OCI-LY7 (cell line): ENCODE measurements around the gene HIVEP3. TPM values are rescaled to one million over a fixed set of nuclear protein-coding genes. Genes with fewer than 3 reads are reported as not detected.
"Not testable (repeated sequence)": the region's sequence is repeated elsewhere in the genome, so short reads cannot be mapped to it uniquely, and the experiment has no call there.

ENCODE experiments used
- BruUV-seq: library from RNA; stranded (reverse); fragments of 400-500 nt; replicated peaks from 2 replicates; lab custom pipeline; 2021; lab: Mats Ljungman, UMichigan
- CTCF ChIA-PET: fragments of 300-600 bp; sonication (Branson Sonifier 250); formaldehyde crosslinking; loops from one replicate; lab custom pipeline; 2022; ENCODE audit warnings: antibody characterized with exemption; ENCODE audit not compliant: unreplicated experiment; lab: Charles Lee
- POLR2A ChIA-PET: fragments of 300-600 bp; sonication (Branson Sonifier 250); formaldehyde crosslinking; loops from one replicate; lab custom pipeline; 2022; ENCODE audit warnings: antibody characterized with exemption; lab: Charles Lee
- DNase-seq: peaks from one replicate; pipeline ENCODE4 v3.0.0-alpha.2; 2015; ENCODE audit warnings: low spot score
- H2AFZ ChIP-seq: fragments of 200-600 bp; sonication (generic), shearing (Covaris generic); 2 replicates; pipeline ENCODE4 v1.6.1; 2014; ENCODE audit warnings: mild to moderate bottlenecking, antibody characterized with exemption, low read length, moderate library complexity
- H3K27ac ChIP-seq: fragments of 200-600 bp; sonication (generic); 2 replicates; pipeline ENCODE4 v1.5.1; 2014; ENCODE audit warnings: mixed run types, low read depth, mild to moderate bottlenecking, moderate library complexity, low read length, inconsistent platforms; ENCODE audit not compliant: poor library complexity, severe bottlenecking
- H3K36me3 ChIP-seq: fragments of 200-600 bp; sonication (generic); 2 replicates; pipeline ENCODE4 v1.6.1; 2014; ENCODE audit warnings: mild to moderate bottlenecking, antibody characterized with exemption, low read length, moderate library complexity, mixed read lengths; ENCODE audit not compliant: insufficient read depth
- H3K4me1 ChIP-seq: fragments of 200-600 bp; sonication (generic); 2 replicates; pipeline ENCODE4 v1.5.1; 2014; ENCODE audit warnings: mild to moderate bottlenecking, low read length; ENCODE audit not compliant: insufficient read depth, poor library complexity, severe bottlenecking
- H3K4me2 ChIP-seq: fragments of 200-600 bp; sonication (generic); 2 replicates; pipeline ENCODE4 v1.6.1; 2014; ENCODE audit warnings: mild to moderate bottlenecking, low read length
- H3K4me3 ChIP-seq: fragments of 200-600 bp; sonication (generic); 2 replicates; pipeline ENCODE4 v1.5.1; 2014; ENCODE audit warnings: mild to moderate bottlenecking, low read depth, low read length; ENCODE audit not compliant: poor library complexity, severe bottlenecking
- H3K79me2 ChIP-seq: fragments of 200-600 bp; sonication (generic); 2 replicates; pipeline ENCODE4 v1.6.1; 2016; ENCODE audit warnings: low read depth, mild to moderate bottlenecking, low read length, moderate library complexity, mixed read lengths; ENCODE audit not compliant: insufficient read depth
- H3K9me2 ChIP-seq: fragments of 200-600 bp; sonication (generic); 2 replicates; pipeline ENCODE4 v1.6.1; 2016; ENCODE audit warnings: mild to moderate bottlenecking, low read length, mixed read lengths; ENCODE audit not compliant: insufficient read depth
- H3K9me3 ChIP-seq: fragments of 200-600 bp; sonication (generic); 2 replicates; pipeline ENCODE4 v1.6.1; 2014; ENCODE audit warnings: mild to moderate bottlenecking, mixed run types, low read length, mixed read lengths
- H4K20me1 ChIP-seq: fragments of 200-600 bp; sonication (generic); 2 replicates; pipeline ENCODE4 v1.6.1; 2014; ENCODE audit warnings: mild to moderate bottlenecking, antibody characterized with exemption, low read length, moderate library complexity, mixed read lengths; ENCODE audit not compliant: insufficient read depth
- EZH2phosphoT487 ChIP-seq: fragments of 200-600 bp; sonication (generic); IDR thresholded peaks from 2 replicates; pipeline ENCODE4 v1.6.1; 2018; ENCODE audit warnings: low read depth, borderline replicate concordance, mild to moderate bottlenecking, mixed run types, antibody characterized with exemption, low read length, moderate library complexity, mixed read lengths
- intact Hi-C: fragments of 100-400 bp; cut with micrococcal nuclease; formaldehyde crosslinking; loops from one replicate; pipeline ENCODE4 v1.10.0; 2022; ENCODE audit not compliant: unreplicated experiment
- total RNA-seq, 2 experiments: library from RNA; depleted of rRNA in 1 of 2; stranded (reverse); fragments of >200 nt in 1 of 2; shearing (Covaris generic) in 1 of 2; gene quantifications; 2 replicates each; pipeline ENCODE4 v1.2.3, GENCODE V29; 2014 to 2022
- TF ChIP-seq, protein P1 (sequence below): fragments of 200-600 bp; sonication (generic); conservative IDR thresholded peaks from 2 replicates; pipeline ENCODE4 v1.5.1; 2014; ENCODE audit warnings: mild to moderate bottlenecking, antibody characterized with exemption, low read length, moderate library complexity, mixed read lengths

The HIVEP3 gene
- total RNA-seq, 2 experiments from 2014 or later: 0.53 to 0.60 TPM

DNA sequence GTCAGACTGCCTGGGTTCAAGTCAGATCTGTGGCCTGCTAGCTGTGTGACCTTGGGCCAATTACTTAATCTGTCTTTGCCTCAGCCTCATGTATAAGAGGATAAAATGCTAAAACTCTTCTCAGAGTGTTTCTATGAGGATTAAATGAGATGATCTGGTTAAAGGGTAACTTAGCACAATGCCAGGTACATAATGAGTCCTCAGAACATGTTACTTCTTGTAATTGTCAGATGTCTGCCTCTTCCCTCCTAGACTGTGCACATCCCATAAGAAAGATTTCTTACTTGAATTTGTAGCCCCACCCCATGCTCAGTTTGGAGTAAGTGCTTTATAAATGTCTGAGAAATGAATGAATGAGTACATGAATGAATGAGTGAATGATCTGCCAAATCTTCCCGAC, 34.6 kb upstream of the HIVEP3 start:
- Histone ChIP-seq H4K20me1 (no peaks in the 10 kb centered on the region), H3K4me3 (no peak overlapping the region), H3K27ac (no peak overlapping the region), H3K4me2 (no peak overlapping the region), H3K36me3 (no peaks in the 10 kb centered on the region), H3K79me2 (no peaks in the 10 kb centered on the region), H3K4me1 (no peaks in the 10 kb centered on the region), H2AFZ (no peak overlapping the region), H3K9me3 (no peaks in the 10 kb centered on the region), H3K9me2 (no peaks in the 10 kb centered on the region)
- POLR2A ChIA-PET: no interaction called here
- BruUV-seq: no TSS peak
- intact Hi-C loops: no loop called here
- DNase-seq: no peak
- TF ChIP-seq, protein P1, sequence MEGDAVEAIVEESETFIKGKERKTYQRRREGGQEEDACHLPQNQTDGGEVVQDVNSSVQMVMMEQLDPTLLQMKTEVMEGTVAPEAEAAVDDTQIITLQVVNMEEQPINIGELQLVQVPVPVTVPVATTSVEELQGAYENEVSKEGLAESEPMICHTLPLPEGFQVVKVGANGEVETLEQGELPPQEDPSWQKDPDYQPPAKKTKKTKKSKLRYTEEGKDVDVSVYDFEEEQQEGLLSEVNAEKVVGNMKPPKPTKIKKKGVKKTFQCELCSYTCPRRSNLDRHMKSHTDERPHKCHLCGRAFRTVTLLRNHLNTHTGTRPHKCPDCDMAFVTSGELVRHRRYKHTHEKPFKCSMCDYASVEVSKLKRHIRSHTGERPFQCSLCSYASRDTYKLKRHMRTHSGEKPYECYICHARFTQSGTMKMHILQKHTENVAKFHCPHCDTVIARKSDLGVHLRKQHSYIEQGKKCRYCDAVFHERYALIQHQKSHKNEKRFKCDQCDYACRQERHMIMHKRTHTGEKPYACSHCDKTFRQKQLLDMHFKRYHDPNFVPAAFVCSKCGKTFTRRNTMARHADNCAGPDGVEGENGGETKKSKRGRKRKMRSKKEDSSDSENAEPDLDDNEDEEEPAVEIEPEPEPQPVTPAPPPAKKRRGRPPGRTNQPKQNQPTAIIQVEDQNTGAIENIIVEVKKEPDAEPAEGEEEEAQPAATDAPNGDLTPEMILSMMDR: no peak
- no peak for TF ChIP-seq EZH2phosphoT487
- CTCF ChIA-PET: no interaction called here

DNA sequence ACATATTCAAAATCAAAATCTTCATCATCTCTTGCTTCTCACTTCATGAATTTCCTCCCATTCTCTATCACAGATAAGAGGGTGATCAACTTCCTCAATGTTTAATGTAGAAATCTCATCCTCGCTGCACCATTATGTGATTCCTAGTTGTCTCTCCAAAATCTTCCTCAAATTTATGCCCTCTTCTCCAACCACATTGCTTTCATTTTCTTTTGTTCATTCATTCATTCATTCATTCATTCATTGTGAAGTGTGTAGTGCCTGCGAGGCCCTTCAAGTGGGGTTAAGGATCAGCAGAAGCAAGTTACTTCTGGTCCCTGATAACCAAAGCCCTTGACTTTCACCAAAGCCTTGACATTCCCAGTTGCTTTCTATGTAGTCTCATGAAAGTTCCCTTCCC, 33.5 kb upstream of the HIVEP3 start:
- POLR2A ChIA-PET: no interaction called here
- no peak overlapping the region for H3K27ac ChIP-seq
- no peak for DNase-seq
- H3K36me3 ChIP-seq: no peaks in the 10 kb centered on the region
- no peaks in the 10 kb centered on the region for H4K20me1 ChIP-seq
- BruUV-seq: no TSS peak
- H3K4me2 ChIP-seq: no peak overlapping the region
- no peak overlapping the region for H3K4me3 ChIP-seq
- H2AFZ ChIP-seq: no peak overlapping the region
- no peaks in the 10 kb centered on the region for H3K79me2 ChIP-seq
- CTCF ChIA-PET: no interaction called here
- intact Hi-C loops: no loop called here
- TF ChIP-seq EZH2phosphoT487: no peak
- TF ChIP-seq, protein P1: no peak
- no peaks in the 10 kb centered on the region for H3K4me1 ChIP-seq
- H3K9me3 ChIP-seq: no peaks in the 10 kb centered on the region
- H3K9me2 ChIP-seq: no peaks in the 10 kb centered on the region

DNA sequence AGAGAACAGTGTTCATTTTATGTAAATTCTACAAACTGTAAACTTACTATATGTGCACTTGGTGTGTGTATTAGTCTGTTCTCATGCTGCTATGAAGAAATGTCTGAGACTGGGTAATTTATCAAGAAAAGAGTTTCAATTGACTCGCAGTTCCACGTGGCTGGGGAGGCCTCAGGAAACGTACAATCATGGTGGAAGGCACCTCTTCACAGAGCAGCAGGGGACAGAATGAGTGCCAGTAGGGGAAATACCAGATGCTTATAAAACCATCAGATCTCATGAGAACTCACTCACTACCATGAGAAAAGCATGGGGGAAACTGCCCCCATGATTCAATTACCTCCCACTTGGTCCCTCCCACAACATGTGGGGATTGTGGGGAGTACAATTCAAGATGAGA, 32.8 kb upstream of the HIVEP3 start:
- H3K9me2 ChIP-seq, H3K36me3 ChIP-seq, H3K4me1 ChIP-seq, H3K27ac ChIP-seq, H3K4me3 ChIP-seq, H3K9me3 ChIP-seq, DNase-seq, H2AFZ ChIP-seq, CTCF ChIA-PET, intact Hi-C loops, POLR2A ChIA-PET, H3K4me2 ChIP-seq, H3K79me2 ChIP-seq, H4K20me1 ChIP-seq, BruUV-seq: not testable (repeated sequence)
